CD4-positive, alpha-beta T cell treated with Interleukin-4 for 4 hours (primary cell): ENCODE results near the gene GPATCH4.

ENCODE experiments used
- DNase-seq: peaks from one replicate; pipeline ENCODE4 v3.0.0-alpha.2; 2020

GPATCH4 gene

DNA sequence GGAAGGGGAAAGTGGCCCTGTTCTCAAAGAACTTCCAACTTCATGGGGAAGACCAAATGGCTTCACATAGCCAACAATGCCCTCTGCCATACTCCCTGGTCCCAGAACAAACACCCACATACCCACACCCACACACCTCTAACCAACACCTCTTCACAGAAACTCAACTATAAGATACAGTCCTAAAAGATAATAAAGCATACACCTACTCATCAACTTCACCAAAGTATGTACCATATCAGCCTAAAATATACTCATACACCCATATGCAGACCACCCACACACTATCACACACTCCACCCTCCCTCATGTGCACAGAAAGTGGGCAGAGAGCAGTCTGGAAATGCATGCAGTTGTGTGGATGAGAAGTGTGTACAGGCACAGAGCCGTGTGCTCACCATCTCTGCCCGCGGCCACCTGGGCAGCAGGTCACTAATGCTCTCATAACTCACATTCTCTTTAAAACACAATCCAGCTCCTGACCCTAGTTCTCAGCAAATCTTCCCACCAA, 56.6 kb downstream of the GPATCH4 start:
- DNase-seq, result no peak
